ENCODE measurements around the gene NMNAT3.

NMNAT3 gene

GRCh38 chr3:139652561-139652960 lies 25.2 kb downstream of the NMNAT3 start:
- H3K9me3 ChIP-seq (ENCODE audit: low read length) = no peaks in the 10 kb centered on the region
- no peak overlapping the region for H3K27ac ChIP-seq (ENCODE audit: low read depth, low read length, poor library complexity, severe bottlenecking)
- H3K27me3 ChIP-seq (ENCODE audit: insufficient read depth, low read length) = peaks cover 4% of the 10 kb centered on the region; the same call in 1 of the 2 replicates
- H4K20me1 ChIP-seq (ENCODE audit: insufficient read depth, low read length) = no peaks in the 10 kb centered on the region
- no peaks in the 10 kb centered on the region for H3K4me1 ChIP-seq (ENCODE audit: insufficient read depth, low read length, severe bottlenecking)
- no peaks in the 10 kb centered on the region for H3K79me2 ChIP-seq (ENCODE audit: insufficient read depth, low read length)
- TF ChIP-seq EZH2 (IDR thresholded peaks at IDR 0.05; ENCODE audit: borderline replicate concordance, low read length) (no peak), CTCF (IDR thresholded peaks at IDR 0.05; ENCODE audit: low read length) (no peak)
- H3K4me3 ChIP-seq (ENCODE audit: low read depth, low read length, poor library complexity, severe bottlenecking) = no peak overlapping the region
- no peaks in the 10 kb centered on the region for H3K9me2 ChIP-seq (ENCODE audit: low read depth, low read length)
- H3K4me2 ChIP-seq (ENCODE audit: low read length) = no peak overlapping the region
- H3K9ac ChIP-seq (ENCODE audit: low read length) = no peak overlapping the region
- no peaks in the 10 kb centered on the region for H3K36me3 ChIP-seq (ENCODE audit: insufficient read depth, low read length)
- no peak overlapping the region for H2AFZ ChIP-seq (ENCODE audit: low read length)
- no peaks in the 10 kb centered on the region for H3F3A ChIP-seq (ENCODE audit: insufficient read depth, low read length)

GRCh38 chr3:139647866-139648435 lies 29.8 kb downstream of the NMNAT3 start:
- H3K9me3 ChIP-seq (ENCODE audit: low read length) = no peaks in the 10 kb centered on the region
- H3K4me1 ChIP-seq (ENCODE audit: insufficient read depth, low read length, severe bottlenecking) = no peaks in the 10 kb centered on the region
- no peak overlapping the region for H3K4me2 ChIP-seq (ENCODE audit: low read length)
- no peak overlapping the region for H3K4me3 ChIP-seq (ENCODE audit: low read depth, low read length, poor library complexity, severe bottlenecking)
- H3F3A ChIP-seq (ENCODE audit: insufficient read depth, low read length) = no peaks in the 10 kb centered on the region
- H3K9ac ChIP-seq (ENCODE audit: low read length) = no peak overlapping the region
- no peaks in the 10 kb centered on the region for H3K9me2 ChIP-seq (ENCODE audit: low read depth, low read length)
- no peaks in the 10 kb centered on the region for H4K20me1 ChIP-seq (ENCODE audit: insufficient read depth, low read length)
- no peaks in the 10 kb centered on the region for H3K36me3 ChIP-seq (ENCODE audit: insufficient read depth, low read length)
- H3K79me2 ChIP-seq (ENCODE audit: insufficient read depth, low read length) = no peaks in the 10 kb centered on the region
- no peak for TF ChIP-seq EZH2 (IDR thresholded peaks at IDR 0.05; ENCODE audit: borderline replicate concordance, low read length)
- no peak for TF ChIP-seq CTCF (IDR thresholded peaks at IDR 0.05; ENCODE audit: low read length)
- no peak overlapping the region for H3K27ac ChIP-seq (ENCODE audit: low read depth, low read length, poor library complexity, severe bottlenecking)
- no peak overlapping the region for H2AFZ ChIP-seq (ENCODE audit: low read length)
- no peaks in the 10 kb centered on the region; the same call in 1 of the 2 replicates for H3K27me3 ChIP-seq (ENCODE audit: insufficient read depth, low read length)

GRCh38 chr3:139646512-139646911 lies 31.3 kb downstream of the NMNAT3 start:
- H3K79me2 ChIP-seq (ENCODE audit: insufficient read depth, low read length) = no peaks in the 10 kb centered on the region
- no peak overlapping the region for H3K9ac ChIP-seq (ENCODE audit: low read length)
- H3K27me3 ChIP-seq (ENCODE audit: insufficient read depth, low read length) = no peaks in the 10 kb centered on the region; the same call in 1 of the 2 replicates
- no peak overlapping the region for H3K27ac ChIP-seq (ENCODE audit: low read depth, low read length, poor library complexity, severe bottlenecking)
- no peaks in the 10 kb centered on the region for H3K36me3 ChIP-seq (ENCODE audit: insufficient read depth, low read length)
- H3K9me2 ChIP-seq (ENCODE audit: low read depth, low read length) = no peaks in the 10 kb centered on the region
- H3F3A ChIP-seq (ENCODE audit: insufficient read depth, low read length) = no peaks in the 10 kb centered on the region
- no peak for TF ChIP-seq EZH2 (IDR thresholded peaks at IDR 0.05; ENCODE audit: borderline replicate concordance, low read length)
- TF ChIP-seq CTCF (IDR thresholded peaks at IDR 0.05; ENCODE audit: low read length) = no peak
- no peaks in the 10 kb centered on the region for H3K4me1 ChIP-seq (ENCODE audit: insufficient read depth, low read length, severe bottlenecking)
- no peak overlapping the region for H3K4me3 ChIP-seq (ENCODE audit: low read depth, low read length, poor library complexity, severe bottlenecking)
- H4K20me1 ChIP-seq (ENCODE audit: insufficient read depth, low read length) = no peaks in the 10 kb centered on the region
- H3K4me2 ChIP-seq (ENCODE audit: low read length) = no peak overlapping the region
- no peak overlapping the region for H2AFZ ChIP-seq (ENCODE audit: low read length)
- no peaks in the 10 kb centered on the region for H3K9me3 ChIP-seq (ENCODE audit: low read length)

All from OCI-LY1 (cell line).